Ovary (tissue), 9 donors: ENCODE results near the gene MYRIP. TPM values are rescaled to one million over a fixed set of nuclear protein-coding genes. Genes with fewer than 3 reads are reported as not detected.

Source experiments
- DNase-seq, 5 donors: peaks; one replicate each; pipeline ENCODE4 v3.0.0-alpha.2; 2019 to 2020
- H3K27ac ChIP-seq, 2 donors: fragments of 200-600 bp; one replicate each; pipeline versions ENCODE4 v1.5.1 to v1.8.0; 2019 to 2022
- H3K27me3 ChIP-seq: fragments of 200-600 bp; one replicate; pipeline ENCODE4 v1.8.0; 2022
- H3K36me3 ChIP-seq: fragments of 200-600 bp; sonication (generic); one replicate; pipeline ENCODE4 v1.5.1; 2019
- H3K4me1 ChIP-seq: one replicate; pipeline ENCODE4 v1.8.1; 2013; ENCODE audit warnings: mild to moderate bottlenecking, moderate library complexity; ENCODE audit not compliant: insufficient read depth
- H3K4me3 ChIP-seq: fragments of 200-600 bp; sonication (generic); one replicate; pipeline ENCODE4 v1.5.1; 2017
- H3K9me3 ChIP-seq, 2 donors: fragments of 200-600 bp in 1 of 2; sonication (generic) in 1 of 2; one replicate each; pipeline versions ENCODE4 v1.5.1 to v1.8.1; 2013 to 2019; ENCODE audit warnings: mild to moderate bottlenecking in 1 of 2, moderate library complexity in 1 of 2
- CTCF ChIP-seq, 3 donors: fragments of 450-650 bp in 2 of 3; fragments of 200-600 bp in 1 of 3; IDR thresholded peaks; one replicate each; pipeline versions ENCODE4 v1.5.1 to v1.8.0; 2016 to 2022; ENCODE audit warnings: antibody characterized with exemption in 3 of 3, mild to moderate bottlenecking in 1 of 3
- EP300 ChIP-seq: sonication (generic); formaldehyde crosslinking; IDR thresholded peaks from one replicate; pipeline ENCODE4 v1.6.1; 2017; ENCODE audit warnings: antibody characterized with exemption
- POLR2A ChIP-seq: fragments of 450-650 bp; IDR thresholded peaks from one replicate; pipeline ENCODE4 v1.6.1; 2017; ENCODE audit warnings: antibody characterized with exemption, mild to moderate bottlenecking, moderate library complexity
- WGBS, 3 donors: extraction: QIAGEN DNeasy Blood & Tissue Kit in 1 of 3; methylation state at CpG; one replicate each; pipeline versions ENCODE4 v1.1.5 to v1.1.7; 2013 to 2017; 5-methylcytosine and 5-hydroxymethylcytosine counted together
- intact Hi-C, 4 donors: fragments of 100-400 bp; cut with DNase I; formaldehyde crosslinking; loops; one replicate each; pipeline versions ENCODE4 v1.11.0 to v1.15.1; 2022 to 2023
- polyA plus RNA-seq, 2 donors: library from polyadenylated mRNA; stranded (reverse); fragments of 200-250 nt in 1 of 2; fragments of 350-450 nt in 1 of 2; fragmentation: Illumina TruSeq in 1 of 2; extraction: RNeasy Lipid Tissue Mini Kit (QIAGEN cat#74804) in 1 of 2; gene quantifications; one replicate each; pipeline ENCODE4 v1.2.3, GENCODE V29; 2013 to 2014
- total RNA-seq, 7 donors: library from RNA; depleted of rRNA in 2 of 7; stranded (reverse); fragments of >200 nt in 2 of 7; fragmentation: NEBNext Ultra II Directional in 3 of 7; extraction: Animal tissue kit (Norgen Biotek cat#: 25700) in 3 of 7; gene quantifications; one replicate each; pipeline versions ENCODE4 v1.1.0 to v1.2.4, GENCODE V29; 2016 to 2023
- donor health status: DM: no; HTN: no; CAD: no; lungs with moderate emphysema.
- donor health status: DM: no; HTN: no; CAD: no.
- donor health status: Bipolar disorder and iron deficiency.
- donor health status: DM: yes; HTN: yes; CAD: no.
- donor health status: DM: no; HTN: no; CAD: no.
- donor health status: DM: yes; HTN: yes; CAD: no.

Gene MYRIP
- total and polyA plus RNA-seq, 9 donors = 2.8 to 8.4 (median 4.5) TPM

GRCh38 chr3:39927479-39927878 lies 118.1 kb downstream of the MYRIP start:
- no peak for TF ChIP-seq POLR2A
- H3K27ac ChIP-seq = no peak overlapping the region
- DNase-seq = no peak
- H3K4me1 ChIP-seq = no peaks in the 10 kb centered on the region
- no peaks in the 10 kb centered on the region for H3K27me3 ChIP-seq
- intact Hi-C loops = no loop called here
- H3K36me3 ChIP-seq = no peaks in the 10 kb centered on the region
- 47 to 87% (median 56%) methylated on average over 2 of the region's 2 CpGs for WGBS, 3 donors
- no peaks in the 10 kb centered on the region for H3K9me3 ChIP-seq
- H3K4me3 ChIP-seq = no peak overlapping the region

GRCh38 chr3:39933986-39934693 lies 124.7 kb downstream of the MYRIP start:
- TF ChIP-seq CTCF (IDR thresholded peaks at IDR 0.05) (no peak), EP300 (no peak), POLR2A (no peak)
- Histone ChIP-seq H3K36me3 (no peaks in the 10 kb centered on the region), H3K27me3 (no peaks in the 10 kb centered on the region), H3K4me3 (no peak overlapping the region), H3K4me1 (peaks cover 4% of the 10 kb centered on the region), H3K27ac (no peak overlapping the region), H3K9me3 (no peaks in the 10 kb centered on the region)
- no peak for DNase-seq
- intact Hi-C loops = no loop called here
- 50 to 60% (median 58%) methylated on average over 1 of the region's 1 CpG for WGBS, 3 donors

GRCh38 chr3:39934696-39935095 lies 125.3 kb downstream of the MYRIP start:
- intact Hi-C loops = no loop called here
- peaks cover 4% of the 10 kb centered on the region for H3K4me1 ChIP-seq
- no peaks in the 10 kb centered on the region for H3K9me3 ChIP-seq
- no peak overlapping the region for H3K4me3 ChIP-seq
- no peaks in the 10 kb centered on the region for H3K36me3 ChIP-seq
- no peaks in the 10 kb centered on the region for H3K27me3 ChIP-seq
- H3K27ac ChIP-seq = no peak overlapping the region
- no peak for DNase-seq
- TF ChIP-seq EP300 (no peak), CTCF (IDR thresholded peaks at IDR 0.05) (no peak), POLR2A (no peak)
- 45 to 53% (median 45%) methylated on average over 5 of the region's 5 CpGs for WGBS, 3 donors

GRCh38 chr3:39935261-39935660 lies 125.9 kb downstream of the MYRIP start:
- no peaks in the 10 kb centered on the region for H3K9me3 ChIP-seq
- H3K27ac ChIP-seq = no peak overlapping the region
- no peaks in the 10 kb centered on the region for H3K27me3 ChIP-seq
- 76 to 79% (median 77%) methylated on average over 1 of the region's 1 CpG for WGBS, 3 donors
- peaks cover 4% of the 10 kb centered on the region for H3K4me1 ChIP-seq
- no peaks in the 10 kb centered on the region for H3K36me3 ChIP-seq
- no peak overlapping the region for H3K4me3 ChIP-seq
- TF ChIP-seq CTCF (IDR thresholded peaks at IDR 0.05) (no peak), EP300 (no peak), POLR2A (no peak)
- no peak for DNase-seq
- intact Hi-C loops = no loop called here

GRCh38 chr3:39936848-39937247 lies 127.4 kb downstream of the MYRIP start:
- Histone ChIP-seq H3K27ac (no peak overlapping the region), H3K36me3 (no peaks in the 10 kb centered on the region), H3K4me3 (no peak overlapping the region), H3K27me3 (no peaks in the 10 kb centered on the region), H3K4me1 (peaks cover 4% of the 10 kb centered on the region), H3K9me3 (no peaks in the 10 kb centered on the region)
- TF ChIP-seq CTCF (IDR thresholded peaks at IDR 0.05) = no peak
- no peak for TF ChIP-seq POLR2A
- TF ChIP-seq EP300 = no peak
- no peak for DNase-seq
- 92 to 96% (median 95%) methylated on average over 1 of the region's 1 CpG for WGBS, 3 donors
- intact Hi-C loops = no loop called here
